Astrocyte (in vitro differentiated cells and primary cell): ENCODE results near the gene DGKG.

Source experiments
- EZH2 ChIP-seq: IDR thresholded peaks from 2 replicates; pipeline ENCODE4 v1.6.1; 2012; ENCODE audit warnings: mild to moderate bottlenecking, low read length, inconsistent platforms; ENCODE audit not compliant: insufficient read depth
- TF ChIP-seq, protein P1 (sequence below): IDR thresholded peaks from 2 replicates; pipeline ENCODE4 v1.5.1; 2011; ENCODE audit warnings: low read depth, mild to moderate bottlenecking, inconsistent platforms, low read length, moderate library complexity; ENCODE audit not compliant: insufficient read depth

DNA sequence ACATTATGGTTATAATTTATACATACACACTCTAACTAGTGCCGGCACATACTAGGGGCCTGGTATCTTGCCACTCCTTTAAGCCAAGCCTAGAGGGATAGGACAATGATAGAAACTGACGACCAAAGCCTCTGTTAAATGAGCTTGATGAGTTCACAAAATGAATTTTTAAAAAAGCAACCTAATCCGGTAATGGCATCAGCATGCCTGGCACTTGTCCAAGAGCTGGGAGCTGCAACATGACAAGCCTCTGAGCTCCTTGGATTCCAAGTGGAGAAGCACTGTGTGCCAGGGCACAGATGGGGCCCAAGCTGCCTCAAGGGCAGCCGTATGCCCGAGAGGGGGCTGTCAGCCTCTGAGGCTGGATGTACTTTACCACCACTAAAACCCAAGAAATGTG is 262.9 kb downstream of the DGKG start:
- TF ChIP-seq, protein P1, sequence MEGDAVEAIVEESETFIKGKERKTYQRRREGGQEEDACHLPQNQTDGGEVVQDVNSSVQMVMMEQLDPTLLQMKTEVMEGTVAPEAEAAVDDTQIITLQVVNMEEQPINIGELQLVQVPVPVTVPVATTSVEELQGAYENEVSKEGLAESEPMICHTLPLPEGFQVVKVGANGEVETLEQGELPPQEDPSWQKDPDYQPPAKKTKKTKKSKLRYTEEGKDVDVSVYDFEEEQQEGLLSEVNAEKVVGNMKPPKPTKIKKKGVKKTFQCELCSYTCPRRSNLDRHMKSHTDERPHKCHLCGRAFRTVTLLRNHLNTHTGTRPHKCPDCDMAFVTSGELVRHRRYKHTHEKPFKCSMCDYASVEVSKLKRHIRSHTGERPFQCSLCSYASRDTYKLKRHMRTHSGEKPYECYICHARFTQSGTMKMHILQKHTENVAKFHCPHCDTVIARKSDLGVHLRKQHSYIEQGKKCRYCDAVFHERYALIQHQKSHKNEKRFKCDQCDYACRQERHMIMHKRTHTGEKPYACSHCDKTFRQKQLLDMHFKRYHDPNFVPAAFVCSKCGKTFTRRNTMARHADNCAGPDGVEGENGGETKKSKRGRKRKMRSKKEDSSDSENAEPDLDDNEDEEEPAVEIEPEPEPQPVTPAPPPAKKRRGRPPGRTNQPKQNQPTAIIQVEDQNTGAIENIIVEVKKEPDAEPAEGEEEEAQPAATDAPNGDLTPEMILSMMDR, result no peak
- TF ChIP-seq EZH2, result no peak
